HG02588 (cell line): ENCODE measurements around the gene GLT6D1.

Experiments used
- ATAC-seq: cut with Tn5 transposase; IDR thresholded peaks from one replicate; pipeline ENCODE4 v1.9.1; 2021; ENCODE audit warnings: mild to moderate bottlenecking, moderate library complexity; ENCODE audit not compliant: unreplicated experiment

Gene GLT6D1

DNA sequence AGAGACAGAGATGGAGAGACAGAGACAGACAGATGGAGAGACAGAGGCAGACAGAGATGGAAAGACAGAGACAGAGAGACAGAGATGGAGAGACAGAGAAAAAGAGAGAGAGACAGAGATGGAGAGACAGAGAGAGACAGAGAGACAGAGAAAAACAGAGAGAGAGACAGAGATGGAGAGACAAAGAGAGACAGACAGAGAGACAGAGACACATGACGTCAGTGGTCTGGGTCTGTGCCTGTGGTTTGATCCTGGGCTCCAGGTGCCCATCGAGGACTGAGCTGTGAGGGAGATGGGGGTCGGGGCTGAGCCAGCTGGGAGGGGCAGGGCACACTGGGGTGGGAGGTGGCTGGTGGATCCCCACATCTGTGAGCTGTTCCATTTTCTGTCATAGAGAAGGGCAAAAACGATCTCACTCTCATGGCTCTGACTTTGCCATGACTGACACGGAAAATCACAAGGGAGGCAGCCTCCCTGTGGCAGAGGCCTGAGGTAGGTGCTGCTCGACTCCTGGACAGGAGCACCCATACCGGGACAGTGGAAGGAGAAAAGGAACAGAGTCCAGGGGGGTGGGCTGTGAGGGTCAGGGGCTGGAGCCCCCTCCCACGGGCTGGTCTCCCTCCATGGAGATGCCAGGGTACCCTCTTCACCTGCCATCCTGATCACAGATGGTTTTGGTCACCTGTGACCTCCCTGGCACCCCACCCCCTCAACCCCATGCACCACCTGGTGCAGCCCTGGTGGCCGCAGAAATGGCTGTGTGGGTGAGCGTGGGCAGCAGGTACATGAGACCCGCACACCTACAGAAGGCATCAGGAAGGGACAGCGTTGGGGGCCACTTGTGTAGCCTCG is 28.8 kb downstream of the GLT6D1 start:
- no peak for ATAC-seq

DNA sequence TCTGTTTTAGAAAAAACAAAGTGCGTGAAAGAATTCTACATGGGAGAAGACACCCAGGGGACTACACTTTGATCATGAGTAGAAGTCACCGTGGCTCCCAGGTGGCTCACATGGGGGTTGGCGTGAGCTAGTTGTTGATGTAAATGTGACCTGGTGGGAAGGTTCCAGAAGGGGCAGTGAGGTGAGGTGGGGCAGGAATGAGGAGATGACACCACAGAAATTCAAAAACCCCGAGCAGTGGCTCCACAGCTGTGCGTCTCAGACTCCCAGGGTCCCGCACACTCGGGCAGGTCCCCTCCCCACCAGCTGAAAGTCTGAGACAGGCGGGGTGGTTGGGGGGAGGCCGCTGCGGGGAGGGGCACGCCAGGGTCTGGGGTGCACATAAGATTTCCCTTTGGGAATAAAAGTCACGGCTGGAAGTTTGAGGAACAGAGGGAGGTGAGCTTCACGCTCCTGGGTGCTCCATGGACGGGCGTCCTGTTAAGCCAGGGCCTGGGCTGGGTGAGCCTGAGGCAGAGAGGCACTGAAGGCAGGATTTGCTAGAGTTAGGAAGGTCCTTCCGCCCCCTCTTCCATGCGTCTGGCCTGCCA is 29.9 kb downstream of the GLT6D1 start:
- no peak for ATAC-seq

DNA sequence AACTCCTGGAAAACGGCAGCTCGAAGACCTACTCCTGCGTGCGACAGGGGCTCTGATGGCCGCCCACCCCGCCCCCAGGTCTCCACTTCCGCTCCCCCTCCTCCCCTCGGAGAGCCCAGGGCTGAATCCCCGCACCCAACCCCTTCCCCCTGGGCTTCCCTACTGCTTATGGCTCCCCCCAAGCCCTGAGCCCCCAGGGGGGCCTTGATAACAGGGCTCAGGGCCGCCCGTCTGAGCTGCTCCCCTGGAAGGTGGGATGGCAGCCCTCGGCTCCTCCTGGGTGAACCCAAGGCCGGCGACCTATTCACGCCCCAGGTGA is 30.4 kb downstream of the GLT6D1 start:
- ATAC-seq = no peak

DNA sequence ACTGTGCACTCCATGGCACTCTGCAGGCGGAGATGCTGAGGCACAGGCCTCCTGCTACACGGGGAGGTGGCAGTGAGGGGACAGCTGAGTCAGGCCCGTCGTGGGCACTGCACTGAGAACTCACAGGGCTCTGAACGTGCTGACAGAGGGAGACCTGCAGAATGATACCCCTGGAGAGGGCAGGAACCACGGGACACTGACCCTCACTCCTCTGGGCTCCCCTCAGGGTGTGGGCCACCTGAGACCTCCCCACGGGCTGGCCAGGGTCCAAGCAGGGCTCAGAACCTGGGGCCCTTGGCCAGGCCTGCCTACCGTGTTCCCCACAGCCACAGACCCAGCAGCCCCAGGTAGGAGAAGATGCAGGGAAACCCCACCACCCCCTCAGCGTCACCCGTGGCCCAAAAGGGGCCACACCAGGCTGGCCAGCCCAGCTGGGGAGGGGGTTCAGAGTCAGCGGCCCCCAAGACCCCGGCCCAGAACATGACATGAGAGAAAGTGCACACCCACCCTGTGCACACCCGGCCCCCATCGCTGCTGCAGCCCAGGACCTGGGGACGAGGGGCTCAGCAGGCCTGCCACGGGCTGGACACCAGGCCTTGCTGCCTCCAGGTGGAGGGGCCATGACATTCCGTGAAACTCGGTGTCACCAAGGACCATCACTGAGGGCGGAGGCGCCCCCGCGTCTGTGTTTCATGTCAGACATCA is 30.9 kb downstream of the GLT6D1 start:
- no peak for ATAC-seq

DNA sequence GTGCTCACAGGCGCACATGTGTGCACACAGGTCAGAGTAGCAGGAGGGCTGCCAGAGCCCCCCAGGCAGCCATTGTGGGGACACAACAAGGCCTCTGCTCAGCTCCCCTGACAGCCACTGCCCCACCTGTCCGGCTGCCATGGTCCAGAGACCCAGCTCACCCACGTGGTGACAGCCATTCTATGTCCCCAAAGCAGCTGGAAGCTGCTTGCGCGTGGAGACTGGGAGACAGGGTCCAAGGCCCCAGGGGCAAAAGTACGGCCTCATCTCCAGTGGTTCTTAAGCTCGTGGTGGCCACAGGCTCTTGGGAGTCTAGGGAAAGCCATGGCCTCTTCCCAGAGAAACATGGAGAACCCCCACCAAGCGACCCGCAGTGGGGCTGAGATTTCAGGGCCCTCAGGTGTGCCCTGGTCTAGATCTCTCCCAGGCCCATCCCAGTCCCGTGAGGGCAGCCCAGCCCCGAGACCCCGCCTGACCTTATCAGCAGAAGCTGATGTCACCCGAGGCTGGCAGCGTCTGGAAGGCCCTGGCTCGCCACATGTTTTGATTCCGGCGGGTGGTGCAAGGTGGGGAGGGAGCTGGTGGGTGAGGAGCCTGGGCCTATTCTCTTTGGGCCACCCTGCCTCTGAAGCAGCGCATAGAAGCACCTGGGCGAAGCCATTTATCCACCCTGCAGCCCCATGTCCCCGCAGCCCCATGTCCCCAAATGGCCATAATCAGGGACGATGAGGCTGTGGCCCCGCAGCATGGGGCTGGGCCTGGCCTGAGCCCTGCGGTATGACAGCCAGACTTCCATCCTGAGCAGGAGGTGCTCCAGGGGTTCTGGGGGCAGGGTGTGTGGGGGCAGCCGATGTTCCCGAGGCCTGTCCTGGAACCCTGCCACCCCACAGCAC is 31.7 kb downstream of the GLT6D1 start:
- ATAC-seq = no peak

DNA sequence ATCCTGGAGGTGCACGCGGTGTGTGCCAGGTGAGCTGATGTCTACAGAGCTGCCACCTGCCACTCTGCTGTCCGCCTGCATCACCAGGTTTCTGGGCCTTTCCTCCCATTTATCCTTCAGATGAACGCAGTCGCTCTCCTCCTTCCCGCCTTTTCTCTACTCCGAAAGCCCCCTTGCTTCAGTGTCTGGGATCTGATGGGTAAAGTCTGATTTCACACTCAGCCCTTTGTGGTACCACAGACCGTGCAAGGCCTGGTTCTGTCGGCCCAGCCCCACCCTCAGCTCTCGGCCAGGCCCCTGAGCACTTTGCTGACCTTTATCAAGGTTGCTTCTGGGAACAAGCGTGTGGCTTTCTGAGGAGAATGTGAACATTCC is 32.5 kb downstream of the GLT6D1 start:
- no peak for ATAC-seq

DNA sequence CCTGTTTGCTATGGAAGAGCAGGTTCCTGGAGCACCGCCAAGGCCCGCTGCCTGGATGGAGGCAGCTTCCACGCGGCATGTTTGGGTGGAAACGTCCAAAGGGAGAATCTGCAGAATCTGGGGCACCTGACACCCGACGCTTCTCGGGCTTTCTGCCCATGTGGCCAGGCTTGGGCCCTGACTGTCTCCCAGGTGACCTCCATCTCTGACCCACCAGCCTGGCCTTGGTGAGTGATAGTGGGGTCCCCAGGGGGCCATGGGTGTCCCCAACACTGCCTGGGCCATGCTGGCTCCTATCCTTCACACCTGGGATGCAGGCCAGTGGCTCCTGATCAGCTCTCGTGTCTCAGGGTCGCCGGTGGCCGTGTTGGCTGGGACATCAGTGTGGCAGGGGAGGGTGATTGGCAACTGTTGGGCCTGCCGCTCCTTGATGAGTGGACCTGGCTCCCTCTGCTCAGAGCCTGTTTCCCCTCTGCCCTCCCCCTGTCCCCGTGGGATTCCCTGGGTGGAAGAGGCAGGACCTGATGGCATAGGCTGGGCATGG is 34.0 kb downstream of the GLT6D1 start:
- ATAC-seq = no peak

DNA sequence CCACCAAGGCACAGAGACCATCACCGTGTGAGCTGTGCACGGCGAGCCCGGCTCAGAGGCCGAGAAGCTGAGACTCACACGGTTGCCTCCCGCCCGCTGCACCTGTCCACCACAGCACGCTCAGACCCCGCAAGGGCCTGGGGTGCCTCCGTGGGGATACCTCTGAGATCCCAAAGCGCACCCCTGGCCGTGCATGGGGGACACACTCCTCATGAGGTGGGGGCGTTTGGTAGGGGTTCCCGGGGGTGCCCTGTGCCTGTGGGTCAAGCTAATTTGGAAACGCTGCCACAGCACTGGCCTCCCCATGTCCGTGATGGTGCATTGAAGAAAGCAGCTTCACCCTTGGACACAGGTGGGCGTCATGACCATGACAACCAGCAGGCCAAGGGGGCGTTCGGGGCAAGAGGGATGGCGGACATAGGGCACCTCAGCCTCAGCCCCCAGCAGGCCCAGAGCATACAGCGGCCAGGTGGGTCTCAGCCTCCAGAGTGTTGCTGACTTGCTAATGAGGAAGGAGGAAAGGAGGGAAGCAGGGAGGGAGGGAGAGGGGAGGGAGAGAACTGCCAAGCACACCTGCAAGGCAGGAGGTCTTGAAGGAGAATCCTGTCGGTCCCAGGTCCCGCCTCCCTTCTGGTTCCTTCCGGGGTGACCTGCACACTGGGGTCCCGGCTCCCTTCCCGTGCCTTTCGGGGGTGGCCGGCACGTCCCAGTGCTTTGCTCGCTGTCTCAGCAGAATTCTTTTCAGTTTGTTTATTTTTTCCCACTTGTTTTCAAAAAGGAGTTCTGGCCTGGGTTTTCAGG is 34.7 kb downstream of the GLT6D1 start:
- no peak for ATAC-seq

DNA sequence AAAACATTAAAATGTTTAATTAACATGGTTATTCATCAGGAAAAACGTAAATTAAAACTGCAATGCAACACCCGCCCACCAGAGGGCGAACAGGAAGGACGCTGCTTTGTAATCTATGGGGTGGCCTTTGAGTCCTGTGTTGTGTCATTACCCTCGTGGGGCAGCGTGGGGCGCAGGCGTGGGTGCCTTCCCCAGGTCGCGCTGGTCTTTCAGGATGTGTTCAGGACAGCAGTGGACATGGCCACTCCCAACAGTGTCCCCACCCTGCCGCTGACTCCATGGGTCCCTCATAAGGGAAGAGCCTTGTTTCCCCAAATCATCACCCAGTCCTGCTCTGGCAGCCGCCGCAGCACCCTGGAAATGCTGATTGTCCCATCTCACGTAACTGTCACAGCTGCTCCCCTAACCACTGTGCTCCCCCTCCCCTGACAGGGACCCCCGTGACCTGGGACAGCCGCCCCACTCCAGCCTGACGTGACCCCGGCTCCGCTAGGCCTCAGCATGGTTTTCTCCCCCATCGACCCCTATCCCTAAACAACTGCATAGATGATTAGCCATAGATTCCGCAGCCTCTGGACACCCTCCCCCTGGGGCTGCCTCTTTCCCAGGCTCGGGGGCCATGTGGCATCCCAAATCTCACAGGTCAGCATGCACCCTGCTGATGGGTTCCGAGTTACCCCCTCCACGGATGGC is 36.4 kb downstream of the GLT6D1 start:
- ATAC-seq = no peak

DNA sequence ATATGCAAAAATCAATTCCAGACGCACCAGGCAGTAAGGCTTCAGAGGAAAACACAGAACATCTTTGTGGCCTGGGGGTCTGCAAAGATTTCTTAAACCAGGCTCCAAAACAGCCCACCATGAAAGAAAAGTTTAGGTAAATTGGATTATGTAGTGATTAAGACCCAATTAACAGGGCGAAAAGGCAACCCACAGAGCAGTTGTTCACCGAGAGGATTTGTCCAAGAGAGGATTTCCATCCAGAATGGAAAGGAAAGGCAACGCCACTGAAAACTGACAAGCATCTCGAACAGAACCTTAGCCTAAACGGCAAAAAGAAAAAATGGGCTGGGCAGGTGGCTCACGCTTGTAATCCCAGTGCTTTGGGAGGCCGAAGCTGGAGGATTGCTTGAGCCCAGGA is 37.4 kb downstream of the GLT6D1 start:
- ATAC-seq = no peak

DNA sequence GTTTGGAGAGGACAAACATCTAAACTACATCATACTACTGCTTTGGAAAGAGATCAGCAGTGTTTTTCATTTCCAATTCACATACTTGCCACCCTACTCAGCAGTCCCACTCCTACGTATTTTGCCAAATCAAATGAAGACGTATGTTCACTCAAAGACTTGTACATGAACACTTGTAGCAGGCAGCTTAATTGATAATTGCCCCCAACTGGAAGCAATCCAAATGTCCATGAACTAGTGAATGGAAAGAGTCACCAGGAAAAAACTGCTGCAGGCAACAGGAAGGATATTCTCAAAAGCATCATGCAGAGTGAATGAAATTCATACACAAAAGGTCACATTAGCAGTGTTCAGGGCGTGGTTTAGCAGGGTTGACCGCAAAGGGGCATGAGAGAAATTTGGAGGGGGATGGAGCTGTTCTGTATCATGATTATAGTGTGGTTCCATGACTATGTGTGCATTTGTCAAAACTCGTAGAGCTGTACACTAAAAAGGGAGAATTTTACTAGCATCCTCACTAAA is 39.0 kb downstream of the GLT6D1 start:
- no peak for ATAC-seq

DNA sequence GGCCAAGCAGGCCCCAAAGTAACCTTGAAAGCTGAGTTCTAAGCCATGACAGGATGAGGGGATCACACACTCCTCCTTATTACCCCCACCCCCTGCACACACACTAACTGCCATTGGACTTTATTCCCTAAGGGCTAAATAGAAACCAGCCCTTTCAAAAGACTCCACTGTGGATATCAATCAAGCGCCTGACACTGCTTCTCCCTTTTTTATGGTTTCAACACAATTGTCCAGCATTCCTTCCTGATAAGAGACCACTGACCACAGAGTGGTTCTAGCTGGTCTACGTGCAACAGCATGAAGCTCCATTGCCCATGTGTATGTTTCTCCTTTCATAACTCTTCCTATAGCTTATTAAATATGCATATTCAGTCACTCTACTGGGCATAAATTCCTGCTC is 43.1 kb downstream of the GLT6D1 start:
- ATAC-seq = no peak

DNA sequence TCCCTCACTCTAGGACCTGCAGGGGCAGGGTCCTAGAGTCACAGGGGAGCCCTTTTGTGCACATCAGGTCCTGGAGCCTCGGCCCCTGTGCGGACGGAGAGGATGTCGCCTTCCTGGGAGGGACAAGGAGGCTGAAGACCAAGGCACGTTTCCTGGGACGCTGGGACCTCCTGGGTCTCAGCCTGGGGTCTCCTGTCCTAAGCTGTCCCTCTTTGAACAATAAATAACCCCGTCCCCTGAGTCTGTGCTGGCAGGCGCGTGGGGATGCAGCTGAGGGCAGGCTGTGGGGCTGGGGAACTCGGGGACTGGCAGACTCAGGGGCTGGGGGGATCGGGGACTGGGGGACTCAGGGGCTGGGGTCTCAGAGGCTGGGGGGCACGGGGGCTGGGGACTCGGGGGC is 46.7 kb downstream of the GLT6D1 start:
- ATAC-seq = no peak

DNA sequence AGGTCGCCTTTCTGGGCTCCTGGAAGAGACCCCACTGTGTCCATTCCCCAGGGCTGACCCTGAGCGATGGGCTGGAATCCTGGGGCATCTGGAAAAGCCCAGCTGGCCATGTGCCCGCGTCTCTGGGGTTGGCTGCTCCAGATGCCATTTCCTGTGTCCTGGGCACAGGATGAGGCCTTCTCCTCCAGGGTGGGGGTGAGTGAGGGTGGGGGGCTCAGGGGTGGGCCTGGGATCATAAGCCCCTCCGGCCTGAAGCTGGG is 47.1 kb downstream of the GLT6D1 start:
- ATAC-seq = no peak

DNA sequence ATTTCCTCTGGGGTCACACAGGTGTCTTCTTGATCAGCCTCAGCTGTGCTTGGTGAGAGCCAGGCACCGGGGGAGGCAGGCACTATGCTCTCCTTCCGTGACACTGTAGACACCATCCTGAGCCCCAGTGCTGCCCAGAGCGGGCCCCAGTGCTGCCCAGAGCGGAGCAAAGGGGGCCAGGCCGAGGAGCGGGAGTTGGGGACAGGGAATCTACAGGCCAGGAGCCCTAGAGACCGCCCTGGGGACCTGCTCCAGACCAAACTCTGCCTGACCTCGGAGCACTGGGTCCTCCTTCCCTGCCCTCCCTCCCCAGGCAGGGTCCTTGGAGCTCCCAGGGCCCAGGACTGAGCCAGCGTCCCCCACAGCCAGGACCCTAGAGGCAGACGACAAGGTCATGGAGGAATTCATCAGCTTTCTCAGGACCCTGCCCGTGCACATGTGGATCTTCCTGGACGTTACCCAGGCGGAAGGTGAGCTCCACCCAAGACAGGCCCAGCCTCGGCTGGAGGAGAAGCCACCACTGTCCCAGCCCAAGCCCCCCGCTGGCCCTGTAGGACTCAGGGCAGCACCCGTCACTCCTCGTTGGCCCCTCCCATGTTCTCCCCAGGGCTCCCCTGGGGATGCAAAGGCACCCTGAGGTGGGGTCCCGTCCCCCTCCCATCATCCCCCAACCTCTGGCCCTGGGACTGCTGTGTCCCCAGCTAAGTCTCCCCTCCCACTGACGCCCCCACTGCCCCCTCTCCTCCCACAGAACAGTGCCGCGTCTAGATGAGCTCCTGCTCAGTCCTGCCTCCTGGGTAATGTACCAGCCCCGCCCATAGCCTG is 47.6 kb downstream of the GLT6D1 start:
- no peak for ATAC-seq

DNA sequence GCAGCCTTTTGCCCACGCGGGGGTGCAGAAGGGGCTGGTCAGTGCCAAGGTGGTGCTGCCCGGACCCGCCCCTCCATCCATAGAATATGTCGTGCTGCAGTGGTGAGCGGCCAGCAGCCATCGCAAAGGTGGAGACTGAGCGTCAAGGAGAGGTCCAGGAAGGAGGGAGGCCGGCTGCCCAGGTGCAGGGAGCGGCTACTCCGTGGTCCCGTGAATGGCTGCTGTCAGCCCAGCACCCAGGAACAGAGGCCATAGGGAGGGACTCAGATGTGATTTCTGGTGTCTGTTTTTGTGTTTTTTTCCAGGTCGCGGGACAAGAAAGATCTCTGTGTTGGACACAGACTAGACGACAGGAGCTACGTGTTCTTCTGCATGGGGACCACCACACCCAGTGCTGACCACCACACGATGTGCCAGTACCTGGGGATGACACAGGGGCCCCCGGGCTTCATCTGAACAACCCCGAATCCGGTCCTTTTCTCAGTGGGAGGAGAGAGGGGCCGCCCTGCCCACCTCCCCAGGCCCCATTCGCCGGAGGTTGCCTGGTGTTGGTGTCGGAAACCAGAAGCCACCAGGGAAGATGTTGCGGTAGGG is 48.8 kb downstream of the GLT6D1 start:
- no peak for ATAC-seq

DNA sequence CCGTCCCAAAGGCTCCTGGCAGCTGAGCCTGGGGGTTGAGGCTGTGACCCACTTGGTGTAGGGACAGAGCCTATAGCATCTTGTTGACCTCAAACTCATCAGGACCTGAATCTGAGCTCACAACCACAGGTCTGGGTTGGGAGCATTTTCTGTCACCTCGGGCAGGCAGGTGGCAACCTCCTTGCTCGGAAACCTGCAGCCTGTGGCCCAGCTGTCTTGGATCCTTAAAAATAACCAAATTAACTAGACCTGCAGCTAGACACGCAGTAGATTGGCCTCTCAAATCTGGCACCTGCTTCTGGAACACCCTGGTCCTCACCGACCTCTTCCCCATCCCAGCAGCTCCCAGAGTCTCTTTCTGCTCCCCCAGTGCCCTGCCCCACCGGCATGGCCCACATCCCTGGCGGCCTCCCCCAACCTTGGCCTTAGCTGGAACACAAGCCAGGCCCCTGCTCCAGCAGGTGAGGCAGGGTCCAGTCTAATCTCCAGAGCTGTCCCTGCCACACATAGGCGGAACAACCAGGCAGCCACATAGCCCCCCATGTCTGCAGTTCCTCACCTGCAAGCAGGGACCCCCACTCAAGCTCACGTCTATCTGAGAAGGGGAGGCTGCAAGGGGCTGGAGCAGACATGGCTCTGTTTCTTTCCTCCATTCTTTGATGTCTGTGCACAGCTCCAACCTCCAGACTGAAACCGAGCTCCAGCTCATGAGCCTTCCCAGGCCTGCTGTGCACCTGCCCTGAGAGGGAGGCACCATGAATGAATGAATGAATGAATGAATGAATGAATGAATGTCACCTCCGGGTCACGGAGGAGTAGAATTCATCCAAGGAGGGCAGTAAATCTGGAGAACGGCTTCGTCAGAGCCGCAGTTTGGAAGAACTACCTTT is 49.5 kb downstream of the GLT6D1 start:
- ATAC-seq = no peak
